Suprapubic skin (tissue), 4 donors: ENCODE results near the gene THRB. TPM values are rescaled to one million over a fixed set of nuclear protein-coding genes. Genes with fewer than 3 reads are reported as not detected.
A peak's percentile ranks its signal among the peaks of the same experiment; 100 is the strongest.

Experiments used
- DNase-seq, 2 donors: peaks; one replicate each; pipeline ENCODE4 v3.0.0-alpha.2; 2019; ENCODE audit warnings: low spot score in 2 of 2
- H3K27ac ChIP-seq: fragments of 200-600 bp; sonication (generic); one replicate; pipeline ENCODE4 v1.5.1; 2019
- H3K27me3 ChIP-seq: fragments of 200-600 bp; sonication (generic); one replicate; pipeline ENCODE4 v1.5.1; 2019
- H3K36me3 ChIP-seq: fragments of 200-600 bp; sonication (generic); one replicate; pipeline ENCODE4 v1.5.1; 2019
- H3K4me1 ChIP-seq: fragments of 200-600 bp; sonication (generic); one replicate; pipeline ENCODE4 v1.5.1; 2019
- H3K4me3 ChIP-seq: fragments of 200-600 bp; sonication (generic); one replicate; pipeline ENCODE4 v1.5.1; 2019; ENCODE audit warnings: mild to moderate bottlenecking
- H3K9me3 ChIP-seq: fragments of 200-600 bp; sonication (generic); one replicate; pipeline ENCODE4 v1.5.1; 2019
- EP300 ChIP-seq: sonication (generic); formaldehyde crosslinking; IDR thresholded peaks from one replicate; pipeline ENCODE4 v1.6.1; 2017; ENCODE audit warnings: antibody characterized with exemption
- POLR2A ChIP-seq, 2 donors: fragments of 450-650 bp; IDR thresholded peaks; one replicate each; pipeline ENCODE4 v1.6.1; 2017; ENCODE audit warnings: antibody characterized with exemption in 2 of 2, mild to moderate bottlenecking in 2 of 2, moderate library complexity in 2 of 2
- POLR2AphosphoS5 ChIP-seq, 3 donors: sonication (generic); formaldehyde crosslinking; IDR thresholded peaks; one replicate each; pipeline ENCODE4 v1.6.1; 2017; ENCODE audit warnings: antibody characterized with exemption in 3 of 3
- WGBS: methylation state at CpG from one replicate; pipeline ENCODE4 v1.1.5; 2018; 5-methylcytosine and 5-hydroxymethylcytosine counted together
- total RNA-seq, 4 donors: library from RNA; depleted of rRNA; stranded (reverse); fragments of >200 nt; gene quantifications; one replicate each; pipeline ENCODE4 v1.1.0, GENCODE V29; 2016
- TF ChIP-seq, protein P1 (sequence below), 2 donors: fragments of 200-600 bp in 1 of 2; fragments of 450-650 bp in 1 of 2; sonication (generic) in 1 of 2; IDR thresholded peaks; one replicate each; pipeline ENCODE4 v1.5.1; 2016 to 2019; ENCODE audit warnings: antibody characterized with exemption in 2 of 2, mild to moderate bottlenecking in 1 of 2, moderate library complexity in 1 of 2

THRB gene
- total RNA-seq, 4 donors from 2014 or later, result 16.6 to 32.9 (median 24.4) TPM

DNA sequence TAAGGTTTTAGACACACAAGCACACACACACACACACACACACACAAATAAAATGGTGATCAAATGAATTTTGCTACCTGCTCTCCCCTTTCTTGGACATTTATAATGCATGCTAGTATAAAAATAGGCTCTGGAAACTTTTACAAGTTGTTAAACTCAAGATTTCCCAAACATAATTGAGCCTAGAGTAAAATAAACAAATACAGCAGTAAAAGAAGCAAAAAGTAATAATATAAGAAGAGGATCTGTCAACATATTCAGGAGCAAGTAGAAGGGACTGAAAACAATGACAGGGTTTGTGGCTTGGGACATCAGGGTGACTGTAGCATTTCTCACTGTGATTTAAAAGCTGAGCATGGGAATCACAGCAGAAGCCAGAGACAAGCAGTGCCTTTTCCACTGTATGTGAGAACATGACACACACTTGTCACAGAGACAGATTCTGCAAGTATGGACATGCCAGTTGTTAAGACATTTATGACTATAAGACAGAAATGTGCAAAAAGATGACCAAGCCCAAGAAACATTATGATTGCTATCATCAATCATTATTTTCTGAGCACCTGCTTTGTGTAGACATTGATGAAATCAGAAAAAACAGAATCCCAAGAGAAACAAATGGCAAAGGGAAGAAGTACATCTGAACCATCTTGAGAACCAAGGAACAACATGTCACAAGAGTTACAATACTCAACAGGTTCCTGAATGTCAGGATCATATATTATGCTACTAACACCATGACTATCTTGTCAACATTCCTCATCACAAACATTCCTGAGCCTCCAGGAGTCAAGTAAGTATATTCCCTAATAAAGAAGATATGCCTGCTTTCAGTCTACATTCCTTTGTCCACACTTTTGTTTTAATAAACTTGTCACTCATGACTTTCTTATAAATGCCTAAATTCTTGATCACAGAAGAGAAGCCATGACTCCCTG lies 7.1 kb downstream of the THRB start:
- Histone ChIP-seq H3K4me1 (peaks cover 58% of the 10 kb centered on the region), H3K27ac (peak overlapping the region; percentile 34), H3K27me3 (no peaks in the 10 kb centered on the region)

GRCh38 chr3:24485511-24485910 lies 9.1 kb downstream of the THRB start:
- Histone ChIP-seq H3K9me3 (no peaks in the 10 kb centered on the region), H3K36me3 (no peaks in the 10 kb centered on the region), H3K27me3 (no peaks in the 10 kb centered on the region), H3K4me3 (no peak overlapping the region), H3K27ac (no peak overlapping the region), H3K4me1 (peaks cover 40% of the 10 kb centered on the region)
- TF ChIP-seq EP300 (no peak), POLR2AphosphoS5 (IDR thresholded peaks at IDR 0.05) (no peak), POLR2A (IDR thresholded peaks at IDR 0.05) (no peak)
- TF ChIP-seq, protein P1, sequence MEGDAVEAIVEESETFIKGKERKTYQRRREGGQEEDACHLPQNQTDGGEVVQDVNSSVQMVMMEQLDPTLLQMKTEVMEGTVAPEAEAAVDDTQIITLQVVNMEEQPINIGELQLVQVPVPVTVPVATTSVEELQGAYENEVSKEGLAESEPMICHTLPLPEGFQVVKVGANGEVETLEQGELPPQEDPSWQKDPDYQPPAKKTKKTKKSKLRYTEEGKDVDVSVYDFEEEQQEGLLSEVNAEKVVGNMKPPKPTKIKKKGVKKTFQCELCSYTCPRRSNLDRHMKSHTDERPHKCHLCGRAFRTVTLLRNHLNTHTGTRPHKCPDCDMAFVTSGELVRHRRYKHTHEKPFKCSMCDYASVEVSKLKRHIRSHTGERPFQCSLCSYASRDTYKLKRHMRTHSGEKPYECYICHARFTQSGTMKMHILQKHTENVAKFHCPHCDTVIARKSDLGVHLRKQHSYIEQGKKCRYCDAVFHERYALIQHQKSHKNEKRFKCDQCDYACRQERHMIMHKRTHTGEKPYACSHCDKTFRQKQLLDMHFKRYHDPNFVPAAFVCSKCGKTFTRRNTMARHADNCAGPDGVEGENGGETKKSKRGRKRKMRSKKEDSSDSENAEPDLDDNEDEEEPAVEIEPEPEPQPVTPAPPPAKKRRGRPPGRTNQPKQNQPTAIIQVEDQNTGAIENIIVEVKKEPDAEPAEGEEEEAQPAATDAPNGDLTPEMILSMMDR (IDR thresholded peaks at IDR 0.05), result no peak
- WGBS, result 71% methylated on average over 1 of the region's 1 CpG
- DNase-seq, result no peak

More for the DNA sequence above, 7.1 kb downstream of the THRB start:
- no peaks in the 10 kb centered on the region for H3K9me3 ChIP-seq
- no peak for DNase-seq
- TF ChIP-seq POLR2AphosphoS5 (IDR thresholded peaks at IDR 0.05) (no peak), EP300 (no peak), POLR2A (IDR thresholded peaks at IDR 0.05) (no peak)
- TF ChIP-seq, protein P1 (IDR thresholded peaks at IDR 0.05), result no peak
- H3K36me3 ChIP-seq, result no peaks in the 10 kb centered on the region
- H3K4me3 ChIP-seq, result no peak overlapping the region

DNA sequence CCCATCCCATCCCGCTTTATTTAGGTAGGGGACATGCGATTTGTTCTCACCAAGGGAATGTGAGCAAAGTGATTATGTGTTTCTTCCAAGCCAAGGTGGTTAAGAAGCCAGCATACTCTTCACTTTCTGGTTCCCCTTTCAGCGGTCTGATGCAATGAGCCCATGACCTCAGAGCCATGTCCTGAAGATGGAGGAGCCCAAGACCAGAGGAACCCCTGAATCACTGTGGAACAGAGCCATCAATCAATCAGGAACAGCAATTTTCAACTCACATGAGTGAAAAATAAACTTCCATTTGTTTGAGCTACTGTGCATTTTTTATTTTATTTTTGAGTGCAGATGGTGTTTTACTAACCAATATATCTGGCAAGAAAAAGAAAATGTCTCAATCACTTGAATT lies 10.8 kb downstream of the THRB start:
- Histone ChIP-seq H3K4me3 (no peak overlapping the region), H3K27me3 (no peaks in the 10 kb centered on the region), H3K4me1 (peaks cover 23% of the 10 kb centered on the region), H3K27ac (no peak overlapping the region), H3K9me3 (no peaks in the 10 kb centered on the region), H3K36me3 (no peaks in the 10 kb centered on the region)
- TF ChIP-seq, protein P1 (IDR thresholded peaks at IDR 0.05), result no peak
- no peak for TF ChIP-seq POLR2A (IDR thresholded peaks at IDR 0.05)
- DNase-seq, result no peak
- WGBS, result 88% methylated on average over 3 of the region's 3 CpGs

DNA sequence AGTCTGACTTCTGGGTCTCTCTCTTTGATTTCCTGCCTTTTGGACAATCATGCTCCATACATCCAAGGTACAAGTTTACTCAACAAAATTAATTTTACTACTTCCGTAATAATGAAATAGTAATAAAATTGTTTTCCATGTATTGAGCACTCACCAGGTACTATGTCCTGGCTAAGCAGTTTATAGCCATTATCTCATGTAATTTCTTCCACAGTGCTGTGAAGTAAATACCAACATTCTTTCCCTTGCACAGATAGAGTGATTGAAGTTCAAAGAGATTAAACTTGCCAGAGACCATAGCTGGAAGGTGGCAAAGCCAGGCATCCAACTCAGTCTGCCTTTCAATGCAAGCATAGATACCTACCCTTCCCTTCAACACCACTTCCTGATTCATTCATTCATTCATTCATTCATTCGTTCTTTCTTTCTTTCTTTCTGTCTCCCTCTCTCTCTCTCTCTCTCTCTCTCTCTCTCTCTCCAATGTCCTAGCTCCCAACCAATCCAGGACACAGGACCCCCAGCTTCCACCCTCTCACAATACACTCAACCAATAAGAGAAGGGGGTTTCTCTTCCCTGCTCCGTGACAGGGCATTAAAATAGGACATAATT lies 12.4 kb downstream of the THRB start:
- no peaks in the 10 kb centered on the region for H3K9me3 ChIP-seq
- no peak for DNase-seq
- H3K27ac ChIP-seq, result no peak overlapping the region
- no peak overlapping the region for H3K4me3 ChIP-seq
- 90% methylated on average over 3 of the region's 3 CpGs for WGBS
- TF ChIP-seq POLR2AphosphoS5 (IDR thresholded peaks at IDR 0.05) (no peak), POLR2A (IDR thresholded peaks at IDR 0.05) (no peak), EP300 (no peak)
- TF ChIP-seq, protein P1 (IDR thresholded peaks at IDR 0.05), result no peak
- H3K36me3 ChIP-seq, result no peaks in the 10 kb centered on the region
- H3K4me1 ChIP-seq, result peaks cover 14% of the 10 kb centered on the region
- H3K27me3 ChIP-seq, result no peaks in the 10 kb centered on the region

GRCh38 chr3:24481193-24481592 lies 13.5 kb downstream of the THRB start:
- WGBS, result 73% methylated on average over 5 of the region's 5 CpGs
- Histone ChIP-seq H3K4me1 (peaks cover 9% of the 10 kb centered on the region), H3K36me3 (no peaks in the 10 kb centered on the region), H3K27me3 (no peaks in the 10 kb centered on the region), H3K9me3 (no peaks in the 10 kb centered on the region), H3K4me3 (no peak overlapping the region), H3K27ac (no peak overlapping the region)
- no peak for DNase-seq
- TF ChIP-seq POLR2AphosphoS5 (IDR thresholded peaks at IDR 0.05), result no peak
- TF ChIP-seq, protein P1 (IDR thresholded peaks at IDR 0.05), result no peak
- TF ChIP-seq POLR2A (IDR thresholded peaks at IDR 0.05), result no peak
- TF ChIP-seq EP300, result no peak
